HUES6 (cell line): ENCODE measurements around the gene VCP.
A peak's percentile ranks its signal among the peaks of the same experiment; 100 is the strongest.
"Not testable (repeated sequence)": the region's sequence is repeated elsewhere in the genome, so short reads cannot be mapped to it uniquely, and the experiment has no call there.

ENCODE experiments used
- H3K27ac ChIP-seq: 2 replicates; pipeline ENCODE4 v1.7.0; 2013; ENCODE audit warnings: low read depth, mild to moderate bottlenecking, low read length, inconsistent platforms
- H3K27me3 ChIP-seq: 2 replicates; pipeline ENCODE4 v1.6.1; 2013; ENCODE audit warnings: low read length; ENCODE audit not compliant: control insufficient read depth, insufficient read depth
- H3K36me3 ChIP-seq: 2 replicates; pipeline ENCODE4 v1.6.1; 2013; ENCODE audit warnings: low read length; ENCODE audit not compliant: control insufficient read depth, insufficient read depth
- H3K4me1 ChIP-seq: 2 replicates; pipeline ENCODE4 v1.6.1; 2013; ENCODE audit warnings: low read length; ENCODE audit not compliant: control insufficient read depth, insufficient read depth
- H3K4me3 ChIP-seq: 2 replicates; pipeline ENCODE4 v1.5.1; 2013; ENCODE audit warnings: low read depth, low read length
- H3K9ac ChIP-seq: one replicate; pipeline ENCODE4 v1.6.1; 2013; ENCODE audit warnings: mild to moderate bottlenecking, low read length
- H3K9me3 ChIP-seq: 2 replicates; pipeline ENCODE4 v1.6.1; 2013; ENCODE audit warnings: low read depth, low read length; ENCODE audit not compliant: control insufficient read depth, insufficient read depth

The VCP gene

DNA sequence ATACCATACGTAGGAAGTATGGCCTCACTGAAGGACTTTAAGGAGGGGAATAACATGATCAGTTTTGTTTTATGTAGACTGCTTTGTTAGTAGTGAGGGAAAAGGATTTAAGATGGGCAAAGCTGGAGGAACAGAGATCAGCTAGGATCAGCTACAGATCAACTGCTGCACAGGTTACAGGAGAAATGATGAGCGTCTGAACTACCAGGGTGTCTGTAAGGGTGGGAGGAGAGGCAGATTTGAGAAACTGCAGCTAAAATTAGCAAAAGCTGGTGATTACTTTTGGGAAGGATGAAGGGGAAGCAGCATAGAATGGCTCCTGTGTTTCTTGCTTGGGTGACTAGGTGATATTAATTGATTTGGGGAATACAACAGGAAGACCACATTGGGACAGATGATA lies 39.3 kb downstream of the VCP start:
- no peaks in the 10 kb centered on the region for H3K27me3 ChIP-seq
- no peak overlapping the region for H3K9ac ChIP-seq
- peaks cover 25% of the 10 kb centered on the region for H3K9me3 ChIP-seq
- no peak overlapping the region for H3K27ac ChIP-seq
- H3K36me3 ChIP-seq = peaks cover 11% of the 10 kb centered on the region; the same call in 1 of the 2 replicates
- no peak overlapping the region for H3K4me3 ChIP-seq
- no peaks in the 10 kb centered on the region for H3K4me1 ChIP-seq

DNA sequence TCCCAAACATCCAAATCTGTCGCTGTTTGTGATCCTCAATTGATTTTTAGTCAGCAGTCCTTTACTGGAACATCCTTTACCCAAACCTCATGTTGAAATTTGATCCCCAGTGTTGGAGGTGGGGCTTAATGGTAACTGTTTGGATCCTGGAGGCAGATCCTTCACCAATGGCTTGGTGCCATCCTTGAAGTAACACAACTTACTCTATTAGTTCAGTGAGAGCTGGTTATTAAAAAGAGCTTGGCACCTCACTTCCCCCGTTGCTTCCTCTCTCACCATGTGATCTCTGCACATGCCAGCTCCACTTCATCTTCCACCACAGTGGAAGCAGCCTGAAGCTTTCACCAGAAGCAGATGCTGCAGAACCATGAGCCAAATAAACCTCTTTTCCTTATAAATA lies 42.6 kb downstream of the VCP start:
- Histone ChIP-seq H3K36me3 (peaks cover 11% of the 10 kb centered on the region; the same call in 1 of the 2 replicates), H3K9ac (no peak overlapping the region), H3K4me3 (no peak overlapping the region), H3K4me1 (peaks cover 18% of the 10 kb centered on the region), H3K27me3 (no peaks in the 10 kb centered on the region), H3K27ac (no peak overlapping the region), H3K9me3 (peaks cover 27% of the 10 kb centered on the region)

DNA sequence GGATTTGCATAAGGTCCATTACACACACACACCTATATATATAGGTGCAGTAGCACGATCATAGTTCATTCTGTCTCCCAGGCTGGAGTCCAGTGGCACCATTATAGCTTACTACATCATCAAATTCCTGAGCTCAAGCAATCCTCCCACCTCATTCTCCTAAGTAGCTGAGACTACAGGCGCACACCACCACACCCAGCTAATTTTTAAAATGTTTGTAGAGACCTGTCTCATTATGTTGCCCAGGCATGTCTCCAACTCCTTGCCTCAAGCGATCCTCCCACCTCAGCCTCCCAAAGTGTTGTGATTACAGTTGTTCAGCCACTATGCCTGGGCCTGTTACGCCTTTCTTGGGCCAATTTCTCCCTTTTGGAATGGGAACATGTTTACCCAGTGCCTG lies 43.2 kb downstream of the VCP start:
- Histone ChIP-seq H3K36me3 (peaks cover 11% of the 10 kb centered on the region; the same call in 1 of the 2 replicates), H3K4me1 (peaks cover 18% of the 10 kb centered on the region), H3K27ac (no peak overlapping the region), H3K9me3 (peaks cover 29% of the 10 kb centered on the region), H3K27me3 (no peaks in the 10 kb centered on the region), H3K4me3 (no peak overlapping the region), H3K9ac (no peak overlapping the region)

DNA sequence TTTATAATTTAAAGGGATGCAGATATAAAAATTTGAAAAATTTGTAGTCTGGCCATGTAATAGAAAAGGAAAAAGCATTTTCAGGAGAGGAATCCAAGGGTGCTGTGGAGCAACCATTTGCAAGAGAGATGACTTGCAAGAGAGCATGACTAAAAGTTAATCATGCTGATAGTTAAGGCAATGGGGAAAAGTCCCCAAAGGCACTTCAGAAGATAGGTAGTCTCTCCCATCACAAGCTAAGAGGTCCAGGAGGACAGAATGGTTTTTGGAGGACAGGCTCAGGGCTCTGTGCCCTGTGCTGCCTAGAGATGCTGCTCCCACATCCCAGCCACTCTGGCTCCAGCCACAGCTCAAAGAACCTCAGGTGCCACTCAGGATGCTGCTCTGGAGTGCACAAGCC lies 44.1 kb downstream of the VCP start:
- Histone ChIP-seq H3K9me3 (peaks cover 35% of the 10 kb centered on the region), H3K36me3 (peaks cover 11% of the 10 kb centered on the region; the same call in 1 of the 2 replicates), H3K27ac (no peak overlapping the region), H3K4me3 (no peak overlapping the region), H3K27me3 (no peaks in the 10 kb centered on the region), H3K4me1 (peaks cover 18% of the 10 kb centered on the region), H3K9ac (no peak overlapping the region)

DNA sequence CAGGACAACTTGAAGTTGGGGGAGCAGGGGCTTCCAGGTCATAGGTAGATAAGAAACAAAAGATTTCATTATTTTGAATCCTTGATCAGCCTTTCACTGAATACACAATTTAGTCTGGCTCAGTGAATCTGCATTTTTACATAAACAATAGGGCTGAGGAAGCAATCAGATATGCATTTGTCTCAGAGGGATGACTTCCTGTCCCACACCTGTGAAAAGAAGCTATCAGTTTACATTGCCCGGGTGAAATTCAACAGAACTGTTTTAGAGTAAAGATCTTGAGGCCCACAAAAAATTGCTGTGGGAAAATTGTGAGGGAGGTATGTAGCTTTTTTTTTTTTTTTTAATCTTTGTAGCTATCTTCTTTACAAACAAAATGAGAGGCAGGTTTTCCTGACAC lies 44.6 kb downstream of the VCP start:
- peaks cover 18% of the 10 kb centered on the region for H3K4me1 ChIP-seq
- H3K9ac ChIP-seq = no peak overlapping the region
- H3K27me3 ChIP-seq = no peaks in the 10 kb centered on the region
- H3K4me3 ChIP-seq = no peak overlapping the region
- H3K9me3 ChIP-seq = peaks cover 35% of the 10 kb centered on the region
- peaks cover 11% of the 10 kb centered on the region; the same call in 1 of the 2 replicates for H3K36me3 ChIP-seq
- peak overlapping the region; percentile 66; the same call in 1 of the 2 replicates for H3K27ac ChIP-seq

DNA sequence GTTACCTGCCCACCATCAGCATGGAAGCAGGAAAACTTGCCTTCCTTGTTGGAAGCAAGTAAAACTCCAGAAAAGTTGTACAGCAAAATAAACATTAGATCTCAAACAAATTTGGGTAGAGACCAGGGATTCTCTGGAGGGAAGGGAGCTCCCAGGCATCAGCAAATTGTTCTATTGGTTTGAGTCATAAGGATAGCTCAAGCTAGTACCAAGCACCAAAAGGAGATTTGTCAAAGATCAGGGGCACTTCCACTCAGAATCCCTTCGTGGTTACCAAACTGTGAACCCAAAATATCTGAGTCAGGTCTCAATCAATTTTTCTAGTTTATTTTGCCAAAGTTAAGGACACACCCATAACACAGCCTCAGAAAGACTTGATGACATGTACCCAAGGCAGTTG lies 45.1 kb downstream of the VCP start:
- peak overlapping the region; percentile 66; the same call in 1 of the 2 replicates for H3K27ac ChIP-seq
- peaks cover 18% of the 10 kb centered on the region for H3K4me1 ChIP-seq
- H3K9me3 ChIP-seq = peaks cover 35% of the 10 kb centered on the region
- no peak overlapping the region for H3K9ac ChIP-seq
- H3K36me3 ChIP-seq = peaks cover 11% of the 10 kb centered on the region; the same call in 1 of the 2 replicates
- H3K4me3 ChIP-seq = no peak overlapping the region
- no peaks in the 10 kb centered on the region for H3K27me3 ChIP-seq

DNA sequence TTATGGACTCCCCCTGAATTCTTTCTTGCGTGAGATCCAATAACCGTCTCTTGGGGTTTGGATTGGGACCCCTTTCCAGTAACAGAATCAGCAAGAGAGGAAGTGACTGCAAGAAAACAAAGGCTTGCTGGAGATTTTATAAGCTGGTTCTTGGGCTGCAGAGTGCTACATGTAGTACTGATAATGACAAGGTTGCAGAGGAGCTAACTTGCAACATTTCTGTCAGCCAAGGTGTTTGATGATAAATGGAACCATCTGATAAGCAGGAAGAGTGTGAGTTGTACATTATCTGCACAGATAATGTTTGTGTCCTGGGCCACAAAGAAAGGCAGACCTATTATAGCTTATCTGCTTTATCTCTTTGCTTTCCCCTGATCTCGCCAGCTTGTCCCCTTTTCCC lies 45.8 kb downstream of the VCP start:
- Histone ChIP-seq H3K9ac (no peak overlapping the region), H3K36me3 (peaks cover 11% of the 10 kb centered on the region; the same call in 1 of the 2 replicates), H3K27me3 (no peaks in the 10 kb centered on the region), H3K4me1 (peaks cover 18% of the 10 kb centered on the region), H3K9me3 (peaks cover 35% of the 10 kb centered on the region), H3K27ac (peak overlapping the region; percentile 66), H3K4me3 (no peak overlapping the region)

DNA sequence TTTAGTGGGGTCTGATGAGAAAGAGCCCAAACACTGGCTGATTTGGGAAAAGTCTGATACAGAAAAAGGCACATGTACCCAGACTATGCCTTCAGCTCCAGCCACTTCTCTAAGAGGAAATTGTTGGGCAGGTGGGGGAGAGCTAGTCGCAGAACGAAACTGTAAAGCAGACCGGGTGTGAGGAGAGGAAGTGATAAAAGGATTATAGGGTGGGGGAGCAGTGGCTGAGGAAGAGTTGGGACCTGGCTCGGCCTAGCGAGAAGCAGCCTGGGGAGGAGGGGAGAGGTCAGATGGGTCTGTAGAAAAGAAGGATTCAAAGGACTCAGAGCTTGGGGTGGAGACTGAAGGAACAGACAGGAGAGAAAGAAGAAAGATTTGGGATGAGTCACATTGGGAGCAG lies 49.0 kb downstream of the VCP start:
- H3K27me3 ChIP-seq, H3K4me3 ChIP-seq, H3K27ac ChIP-seq, H3K36me3 ChIP-seq, H3K9ac ChIP-seq: not testable (repeated sequence)
- Histone ChIP-seq H3K4me1 (peaks cover 18% of the 10 kb centered on the region), H3K9me3 (peaks cover 28% of the 10 kb centered on the region)

DNA sequence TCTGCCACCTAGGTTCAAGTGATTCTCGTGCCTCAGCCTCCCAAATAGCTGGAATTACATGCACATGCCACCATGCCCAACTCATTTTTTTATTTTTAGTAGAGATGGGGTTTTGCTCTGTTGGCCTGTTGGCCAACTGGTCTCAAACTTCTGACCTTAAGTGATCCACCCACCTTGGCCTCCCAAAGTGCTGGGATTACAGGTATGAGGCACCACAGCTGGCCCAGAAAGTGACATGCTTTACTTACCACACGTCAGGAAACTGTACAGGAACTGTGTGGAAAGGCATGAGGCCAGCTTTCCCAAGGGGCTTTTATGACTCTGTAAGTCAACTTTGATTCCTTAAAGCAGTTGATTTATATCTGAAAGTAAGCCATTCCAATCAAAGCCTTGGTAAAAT lies 57.9 kb downstream of the VCP start:
- Histone ChIP-seq H3K9me3 (peaks cover 61% of the 10 kb centered on the region), H3K9ac (no peak overlapping the region), H3K36me3 (peaks cover 16% of the 10 kb centered on the region; the same call in 1 of the 2 replicates), H3K27ac (no peak overlapping the region), H3K27me3 (no peaks in the 10 kb centered on the region), H3K4me3 (no peak overlapping the region), H3K4me1 (no peaks in the 10 kb centered on the region)

DNA sequence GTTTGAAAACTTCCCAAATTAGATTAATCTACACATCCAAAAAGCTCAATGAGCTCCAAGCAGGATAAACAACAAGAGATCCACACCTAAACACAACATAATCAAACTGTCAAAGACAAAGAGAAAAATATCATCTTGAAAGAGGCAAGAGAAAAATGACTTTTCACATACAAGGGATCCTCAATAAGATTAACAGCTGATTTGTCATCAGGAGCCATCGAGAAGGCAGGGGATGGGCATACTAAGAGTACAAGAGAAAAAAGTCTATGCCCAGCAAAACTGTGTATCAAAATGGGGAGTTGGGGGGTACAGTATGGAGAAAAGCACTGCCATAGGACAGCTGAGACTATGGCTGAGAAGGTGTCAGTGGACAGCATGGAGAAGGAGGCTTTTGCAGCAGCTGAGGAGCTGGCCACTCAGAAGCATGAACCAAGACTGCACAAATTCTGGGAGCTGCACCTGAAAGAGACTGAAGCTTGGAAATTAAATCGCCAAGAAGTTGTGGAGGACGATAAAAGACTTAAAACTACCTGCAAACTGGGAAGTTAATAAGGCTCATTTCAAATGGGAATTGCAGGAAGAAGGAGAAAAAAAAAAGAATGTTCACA lies 62.0 kb downstream of the VCP start:
- no peak overlapping the region for H3K4me3 ChIP-seq
- H3K9me3 ChIP-seq = peaks cover 34% of the 10 kb centered on the region
- no peak overlapping the region for H3K9ac ChIP-seq
- no peaks in the 10 kb centered on the region for H3K4me1 ChIP-seq
- no peaks in the 10 kb centered on the region for H3K27me3 ChIP-seq
- H3K27ac ChIP-seq = no peak overlapping the region
- peaks cover 18% of the 10 kb centered on the region; the same call in 1 of the 2 replicates for H3K36me3 ChIP-seq
